Nephron (organoid): ENCODE data around the gene VASN.
"Not testable (repeated sequence)": the region's sequence is repeated elsewhere in the genome, so short reads cannot be mapped to it uniquely, and the experiment has no call there.

Experiments used
- H3K27ac Mint-ChIP-seq, 3 experiments: 2 replicates each; pipeline ENCODE4 v1.8.0; 2020; ENCODE audit warnings: mixed read lengths in 3 of 3, mild to moderate bottlenecking in 2 of 3, moderate library complexity in 1 of 3
- H3K27me3 Mint-ChIP-seq: 2 replicates; pipeline ENCODE4 v1.8.0; 2021; ENCODE audit warnings: low read depth, mild to moderate bottlenecking, moderate library complexity, mixed read lengths
- H3K36me3 Mint-ChIP-seq: 2 replicates; pipeline ENCODE4 v1.8.0; 2020; ENCODE audit warnings: low read depth, mixed read lengths
- H3K4me1 Mint-ChIP-seq: 2 replicates; pipeline ENCODE4 v1.8.0; 2020; ENCODE audit warnings: mixed read lengths
- H3K4me3 Mint-ChIP-seq, 3 experiments: 2 replicates each; pipeline ENCODE4 v1.8.0; 2020; ENCODE audit warnings: mild to moderate bottlenecking in 3 of 3, mixed read lengths in 3 of 3, moderate library complexity in 2 of 3
- H3K9me3 Mint-ChIP-seq: 2 replicates; pipeline ENCODE4 v1.8.0; 2020; ENCODE audit warnings: mixed read lengths
- TF ChIP-seq, protein P1 (sequence below), 3 experiments: fragments of 200-600 bp; sonication (generic); IDR thresholded peaks; one replicate each; pipeline ENCODE4 v1.5.0; 2021; ENCODE audit warnings: antibody characterized with exemption in 3 of 3; ENCODE audit not compliant: unreplicated experiment in 3 of 3

VASN gene

DNA sequence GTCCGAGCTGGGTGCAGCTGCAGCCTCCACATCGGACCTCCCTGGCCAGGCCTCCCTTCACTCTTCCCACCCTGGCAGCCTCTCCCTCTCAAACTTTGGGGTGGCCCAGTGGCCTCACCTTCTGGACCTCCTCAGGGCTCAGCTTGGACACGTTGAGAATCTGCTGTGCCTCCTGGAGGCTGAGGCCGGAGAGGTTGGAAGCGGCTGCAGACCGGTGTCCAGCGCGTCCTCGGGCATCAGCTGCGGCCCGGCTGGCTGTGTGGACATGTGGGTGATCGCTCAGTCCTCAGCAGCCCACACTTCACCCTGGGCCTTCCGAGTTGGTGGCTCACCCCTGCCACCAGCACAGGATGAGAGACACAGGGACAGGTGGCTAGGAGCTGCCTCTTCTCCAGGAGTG is 30.4 kb upstream of the VASN start:
- Mint-ChIP-seq H3K4me3 (no peak overlapping the region), H3K27me3 (no peaks in the 10 kb centered on the region), H3K9me3 (no peaks in the 10 kb centered on the region), H3K36me3 (peaks cover 6% of the 10 kb centered on the region), H3K27ac (no peak overlapping the region), H3K4me1 (peaks cover 7% of the 10 kb centered on the region)
- TF ChIP-seq, protein P1, sequence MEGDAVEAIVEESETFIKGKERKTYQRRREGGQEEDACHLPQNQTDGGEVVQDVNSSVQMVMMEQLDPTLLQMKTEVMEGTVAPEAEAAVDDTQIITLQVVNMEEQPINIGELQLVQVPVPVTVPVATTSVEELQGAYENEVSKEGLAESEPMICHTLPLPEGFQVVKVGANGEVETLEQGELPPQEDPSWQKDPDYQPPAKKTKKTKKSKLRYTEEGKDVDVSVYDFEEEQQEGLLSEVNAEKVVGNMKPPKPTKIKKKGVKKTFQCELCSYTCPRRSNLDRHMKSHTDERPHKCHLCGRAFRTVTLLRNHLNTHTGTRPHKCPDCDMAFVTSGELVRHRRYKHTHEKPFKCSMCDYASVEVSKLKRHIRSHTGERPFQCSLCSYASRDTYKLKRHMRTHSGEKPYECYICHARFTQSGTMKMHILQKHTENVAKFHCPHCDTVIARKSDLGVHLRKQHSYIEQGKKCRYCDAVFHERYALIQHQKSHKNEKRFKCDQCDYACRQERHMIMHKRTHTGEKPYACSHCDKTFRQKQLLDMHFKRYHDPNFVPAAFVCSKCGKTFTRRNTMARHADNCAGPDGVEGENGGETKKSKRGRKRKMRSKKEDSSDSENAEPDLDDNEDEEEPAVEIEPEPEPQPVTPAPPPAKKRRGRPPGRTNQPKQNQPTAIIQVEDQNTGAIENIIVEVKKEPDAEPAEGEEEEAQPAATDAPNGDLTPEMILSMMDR (IDR thresholded peaks at IDR 0.05; ENCODE audit: unreplicated experiment in 3 of 3), result no peak

DNA sequence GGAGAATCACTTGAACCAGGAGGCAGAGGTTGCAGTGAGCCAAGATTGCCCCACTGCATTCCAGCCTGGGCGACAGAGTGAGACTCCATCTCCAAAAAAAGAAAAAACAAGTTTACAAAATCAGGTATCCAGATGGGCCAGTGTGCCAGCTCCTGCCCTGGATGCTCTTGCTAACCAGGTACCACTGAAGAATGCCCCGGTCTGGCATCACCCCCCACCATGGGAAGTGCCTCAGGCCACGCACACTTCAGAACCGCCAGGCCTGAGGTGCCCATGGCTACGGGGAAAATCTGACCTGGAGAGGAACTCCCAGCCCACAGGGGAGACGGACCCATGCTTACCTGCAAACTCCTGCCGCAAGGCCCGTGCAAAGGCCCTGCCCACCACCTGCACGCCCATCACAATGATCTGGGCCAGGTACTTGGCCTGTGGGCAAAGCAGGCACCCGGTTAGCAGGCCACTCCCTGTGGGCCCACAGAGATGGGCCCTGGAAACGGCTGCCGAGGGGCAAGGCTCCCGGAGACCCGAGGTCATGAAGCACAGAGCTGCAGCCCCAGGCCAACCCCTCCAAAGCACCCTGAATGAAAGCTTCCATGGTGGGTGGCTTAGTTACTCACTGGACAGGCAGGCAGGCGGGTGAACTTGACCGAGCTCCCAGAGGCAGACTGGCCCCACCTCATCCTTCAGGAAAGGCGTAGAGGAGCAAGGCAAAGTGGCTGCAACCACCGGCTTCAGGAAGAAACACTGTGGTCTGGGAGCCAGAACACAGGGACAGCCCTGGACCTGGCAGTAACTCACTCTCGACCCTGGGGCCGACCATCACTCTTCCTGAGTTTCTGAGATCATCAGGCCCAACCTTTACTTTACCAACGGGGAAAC is 28.5 kb upstream of the VASN start:
- Mint-ChIP-seq H3K9me3 (no peaks in the 10 kb centered on the region), H3K27me3 (no peaks in the 10 kb centered on the region), H3K4me3 (no peak overlapping the region), H3K27ac (peak overlapping the region in 1 of 3 experiments; percentile 51), H3K4me1 (peaks cover 7% of the 10 kb centered on the region), H3K36me3 (peaks cover 6% of the 10 kb centered on the region)
- TF ChIP-seq, protein P1 (IDR thresholded peaks at IDR 0.05; ENCODE audit: unreplicated experiment in 3 of 3), result no peak

GRCh38 chr16:4344300-4344982 is 27.2 kb upstream of the VASN start:
- H3K27me3 Mint-ChIP-seq, H3K36me3 Mint-ChIP-seq, H3K9me3 Mint-ChIP-seq, H3K4me3 Mint-ChIP-seq, H3K4me1 Mint-ChIP-seq: not testable (repeated sequence)
- H3K27ac Mint-ChIP-seq, result peak overlapping the region in 2 of 3 experiments; percentile 49 to 59

DNA sequence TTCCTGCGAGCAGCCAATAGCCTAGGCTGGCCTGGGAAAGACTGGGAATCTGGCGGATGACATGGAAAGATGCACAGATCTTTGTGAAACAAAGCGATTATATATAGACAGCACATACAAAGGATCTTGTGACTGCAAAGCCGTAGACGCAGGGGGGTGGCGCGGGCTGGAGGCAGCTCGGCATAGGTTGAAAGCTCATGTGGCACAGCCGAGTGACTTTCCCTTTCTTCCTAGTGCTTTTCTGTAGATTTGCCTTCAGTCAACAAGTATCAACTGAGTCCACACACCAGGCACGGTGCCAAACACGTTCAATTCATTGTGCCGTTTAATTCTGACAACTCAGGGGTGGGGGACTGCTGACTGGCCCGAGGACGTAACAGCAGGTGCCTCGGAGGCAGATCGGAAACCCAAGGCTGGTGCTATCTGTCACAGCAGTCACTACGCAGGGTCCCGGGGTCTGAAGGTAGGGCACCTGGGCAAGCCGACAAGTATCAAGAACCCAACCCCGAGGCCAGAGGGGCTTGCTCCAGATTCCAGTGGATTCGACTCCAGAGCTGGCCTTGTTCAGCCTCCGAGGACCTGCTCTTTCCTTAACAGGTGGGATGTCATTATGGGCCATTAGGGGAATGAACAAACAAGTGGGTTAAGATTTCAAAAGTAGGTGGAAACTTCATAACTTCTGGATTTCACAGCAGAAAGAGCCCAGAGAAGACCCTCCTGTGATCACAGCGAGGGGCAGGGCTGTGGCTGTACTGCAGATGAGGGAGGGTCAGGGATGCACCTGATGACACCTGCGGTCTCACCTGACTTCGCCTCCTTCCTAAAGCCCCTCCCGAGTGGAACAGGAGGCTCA is 26.4 kb upstream of the VASN start:
- no peaks in the 10 kb centered on the region for H3K27me3 Mint-ChIP-seq
- peaks cover 9% of the 10 kb centered on the region for H3K36me3 Mint-ChIP-seq
- no peaks in the 10 kb centered on the region for H3K4me1 Mint-ChIP-seq
- H3K9me3 Mint-ChIP-seq, result no peaks in the 10 kb centered on the region
- H3K27ac Mint-ChIP-seq, result peak overlapping the region in 2 of 3 experiments; percentile 49 to 59
- no peak overlapping the region for H3K4me3 Mint-ChIP-seq
- TF ChIP-seq, protein P1 (IDR thresholded peaks at IDR 0.05; ENCODE audit: unreplicated experiment in 3 of 3), result no peak

GRCh38 chr16:4345836-4346781 is 25.5 kb upstream of the VASN start:
- H3K27ac Mint-ChIP-seq, result no peak overlapping the region
- H3K4me3 Mint-ChIP-seq, result no peak overlapping the region
- TF ChIP-seq, protein P1 (IDR thresholded peaks at IDR 0.05; ENCODE audit: unreplicated experiment in 3 of 3), result no peak
- no peaks in the 10 kb centered on the region for H3K27me3 Mint-ChIP-seq
- no peaks in the 10 kb centered on the region for H3K9me3 Mint-ChIP-seq
- peaks cover 5% of the 10 kb centered on the region for H3K4me1 Mint-ChIP-seq
- H3K36me3 Mint-ChIP-seq, result peaks cover 9% of the 10 kb centered on the region
